ENCODE measurements around the gene TOM1L2.

DNA sequence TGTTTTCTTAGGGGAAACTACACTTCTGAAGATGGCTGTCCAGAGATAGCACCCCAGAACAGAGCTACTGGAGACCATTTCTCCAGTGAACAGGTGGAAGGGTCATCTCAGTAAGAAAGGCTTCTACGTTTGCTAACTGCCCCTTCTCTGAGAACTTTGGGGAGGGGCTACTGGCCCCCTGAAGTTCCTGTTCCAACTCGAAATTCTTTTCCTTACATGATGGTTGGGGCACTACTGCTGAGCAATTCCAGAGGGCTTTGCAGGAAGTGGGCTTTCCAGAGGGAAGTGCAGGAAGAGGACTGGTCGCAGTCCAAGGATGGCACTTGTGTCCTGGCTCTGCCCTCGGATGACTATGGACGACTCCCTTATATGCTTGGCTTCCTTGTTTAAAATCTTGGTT lies 31.2 kb downstream of the TOM1L2 start:
- TF ChIP-seq EGR1 (IDR thresholded peaks at IDR 0.05) (no peak), RAD21 (IDR thresholded peaks at IDR 0.05; ENCODE audit: low read depth) (no peak), CEBPB (IDR thresholded peaks at IDR 0.05) (no peak), TAF1 (IDR thresholded peaks at IDR 0.05; ENCODE audit: low read depth) (no peak), FOXM1 (IDR thresholded peaks at IDR 0.05; ENCODE audit: borderline replicate concordance, low read depth) (no peak), TCF12 (IDR thresholded peaks at IDR 0.05; ENCODE audit: low read depth) (no peak)
- TF ChIP-seq, protein P1, sequence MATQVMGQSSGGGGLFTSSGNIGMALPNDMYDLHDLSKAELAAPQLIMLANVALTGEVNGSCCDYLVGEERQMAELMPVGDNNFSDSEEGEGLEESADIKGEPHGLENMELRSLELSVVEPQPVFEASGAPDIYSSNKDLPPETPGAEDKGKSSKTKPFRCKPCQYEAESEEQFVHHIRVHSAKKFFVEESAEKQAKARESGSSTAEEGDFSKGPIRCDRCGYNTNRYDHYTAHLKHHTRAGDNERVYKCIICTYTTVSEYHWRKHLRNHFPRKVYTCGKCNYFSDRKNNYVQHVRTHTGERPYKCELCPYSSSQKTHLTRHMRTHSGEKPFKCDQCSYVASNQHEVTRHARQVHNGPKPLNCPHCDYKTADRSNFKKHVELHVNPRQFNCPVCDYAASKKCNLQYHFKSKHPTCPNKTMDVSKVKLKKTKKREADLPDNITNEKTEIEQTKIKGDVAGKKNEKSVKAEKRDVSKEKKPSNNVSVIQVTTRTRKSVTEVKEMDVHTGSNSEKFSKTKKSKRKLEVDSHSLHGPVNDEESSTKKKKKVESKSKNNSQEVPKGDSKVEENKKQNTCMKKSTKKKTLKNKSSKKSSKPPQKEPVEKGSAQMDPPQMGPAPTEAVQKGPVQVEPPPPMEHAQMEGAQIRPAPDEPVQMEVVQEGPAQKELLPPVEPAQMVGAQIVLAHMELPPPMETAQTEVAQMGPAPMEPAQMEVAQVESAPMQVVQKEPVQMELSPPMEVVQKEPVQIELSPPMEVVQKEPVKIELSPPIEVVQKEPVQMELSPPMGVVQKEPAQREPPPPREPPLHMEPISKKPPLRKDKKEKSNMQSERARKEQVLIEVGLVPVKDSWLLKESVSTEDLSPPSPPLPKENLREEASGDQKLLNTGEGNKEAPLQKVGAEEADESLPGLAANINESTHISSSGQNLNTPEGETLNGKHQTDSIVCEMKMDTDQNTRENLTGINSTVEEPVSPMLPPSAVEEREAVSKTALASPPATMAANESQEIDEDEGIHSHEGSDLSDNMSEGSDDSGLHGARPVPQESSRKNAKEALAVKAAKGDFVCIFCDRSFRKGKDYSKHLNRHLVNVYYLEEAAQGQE (IDR thresholded peaks at IDR 0.05; ENCODE audit: low read depth) = no peak
- TF ChIP-seq, protein P2, sequence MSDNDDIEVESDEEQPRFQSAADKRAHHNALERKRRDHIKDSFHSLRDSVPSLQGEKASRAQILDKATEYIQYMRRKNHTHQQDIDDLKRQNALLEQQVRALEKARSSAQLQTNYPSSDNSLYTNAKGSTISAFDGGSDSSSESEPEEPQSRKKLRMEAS (IDR thresholded peaks at IDR 0.05) = no peak
- TF ChIP-seq, protein P3, sequence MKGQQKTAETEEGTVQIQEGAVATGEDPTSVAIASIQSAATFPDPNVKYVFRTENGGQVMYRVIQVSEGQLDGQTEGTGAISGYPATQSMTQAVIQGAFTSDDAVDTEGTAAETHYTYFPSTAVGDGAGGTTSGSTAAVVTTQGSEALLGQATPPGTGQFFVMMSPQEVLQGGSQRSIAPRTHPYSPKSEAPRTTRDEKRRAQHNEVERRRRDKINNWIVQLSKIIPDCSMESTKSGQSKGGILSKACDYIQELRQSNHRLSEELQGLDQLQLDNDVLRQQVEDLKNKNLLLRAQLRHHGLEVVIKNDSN (IDR thresholded peaks at IDR 0.05) = no peak

Measured in Ishikawa (cell line).